ENCODE results near the gene PXYLP1. TPM values are rescaled to one million over a fixed set of nuclear protein-coding genes. Genes with fewer than 3 reads are reported as not detected.

The PXYLP1 gene
- total RNA-seq, 2 donors from 2014 or later, result 7.5 to 14.5 TPM

- Histone ChIP-seq H3K36me3 (peaks cover 5% of the 10 kb centered on the region), H3K4me1 (peaks cover 0 to 12% of the 10 kb centered on the region in 2 donors), H3K9me3 (no peaks in the 10 kb centered on the region), H3K27me3 (no peaks in the 10 kb centered on the region), H3K4me3 (no peak overlapping the region), H3K27ac (peak overlapping the region in 1 of 2 donors; percentile 2)
- TF ChIP-seq, protein P1, sequence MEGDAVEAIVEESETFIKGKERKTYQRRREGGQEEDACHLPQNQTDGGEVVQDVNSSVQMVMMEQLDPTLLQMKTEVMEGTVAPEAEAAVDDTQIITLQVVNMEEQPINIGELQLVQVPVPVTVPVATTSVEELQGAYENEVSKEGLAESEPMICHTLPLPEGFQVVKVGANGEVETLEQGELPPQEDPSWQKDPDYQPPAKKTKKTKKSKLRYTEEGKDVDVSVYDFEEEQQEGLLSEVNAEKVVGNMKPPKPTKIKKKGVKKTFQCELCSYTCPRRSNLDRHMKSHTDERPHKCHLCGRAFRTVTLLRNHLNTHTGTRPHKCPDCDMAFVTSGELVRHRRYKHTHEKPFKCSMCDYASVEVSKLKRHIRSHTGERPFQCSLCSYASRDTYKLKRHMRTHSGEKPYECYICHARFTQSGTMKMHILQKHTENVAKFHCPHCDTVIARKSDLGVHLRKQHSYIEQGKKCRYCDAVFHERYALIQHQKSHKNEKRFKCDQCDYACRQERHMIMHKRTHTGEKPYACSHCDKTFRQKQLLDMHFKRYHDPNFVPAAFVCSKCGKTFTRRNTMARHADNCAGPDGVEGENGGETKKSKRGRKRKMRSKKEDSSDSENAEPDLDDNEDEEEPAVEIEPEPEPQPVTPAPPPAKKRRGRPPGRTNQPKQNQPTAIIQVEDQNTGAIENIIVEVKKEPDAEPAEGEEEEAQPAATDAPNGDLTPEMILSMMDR (IDR thresholded peaks at IDR 0.05), result peak; percentile 38 to 73
- DNase-seq (ENCODE audit: low spot score), result peak; percentile 54
Observed at GRCh38 chr3:141279077-141279967, 47.7 kb downstream of the PXYLP1 start.

GRCh38 chr3:141280086-141280485, 48.5 kb downstream of the PXYLP1 start:
- H3K36me3 ChIP-seq, result peaks cover 5% of the 10 kb centered on the region
- H3K27me3 ChIP-seq, result no peaks in the 10 kb centered on the region
- H3K4me3 ChIP-seq, result no peak overlapping the region
- peak; percentile 23 for DNase-seq (ENCODE audit: low spot score)
- H3K9me3 ChIP-seq, result no peaks in the 10 kb centered on the region
- H3K4me1 ChIP-seq, result peaks cover 0 to 12% of the 10 kb centered on the region in 2 donors
- TF ChIP-seq, protein P1 (IDR thresholded peaks at IDR 0.05), result no peak
- no peak overlapping the region for H3K27ac ChIP-seq

DNA sequence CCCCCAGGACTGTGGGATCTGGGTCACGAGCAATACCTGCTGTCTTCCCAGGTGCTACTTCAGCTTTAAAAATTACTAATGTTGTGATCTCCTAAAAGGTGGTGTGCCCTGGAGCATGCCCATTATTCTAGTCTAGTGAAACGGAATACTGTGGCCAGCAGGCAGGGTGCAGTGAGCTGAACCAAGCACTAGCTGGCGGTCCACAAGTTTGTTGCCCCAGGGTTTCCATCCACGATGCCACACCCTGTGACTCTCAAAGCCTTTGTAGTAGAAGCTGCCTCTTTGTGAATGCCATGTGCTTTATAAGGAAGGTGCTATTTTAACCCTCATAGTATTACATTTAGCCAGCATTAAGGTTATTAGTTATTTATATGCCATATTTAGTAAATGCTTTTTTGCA, 49.1 kb downstream of the PXYLP1 start:
- Histone ChIP-seq H3K9me3 (no peaks in the 10 kb centered on the region), H3K27me3 (no peaks in the 10 kb centered on the region), H3K27ac (no peak overlapping the region), H3K4me3 (no peak overlapping the region), H3K4me1 (peaks cover 0 to 12% of the 10 kb centered on the region in 2 donors), H3K36me3 (peaks cover 5% of the 10 kb centered on the region)
- peak; percentile 5 for DNase-seq (ENCODE audit: low spot score)
- TF ChIP-seq, protein P1 (IDR thresholded peaks at IDR 0.05), result no peak

- Histone ChIP-seq H3K36me3 (peaks cover 19% of the 10 kb centered on the region), H3K9me3 (no peaks in the 10 kb centered on the region), H3K4me3 (no peak overlapping the region), H3K27ac (no peak overlapping the region), H3K4me1 (no peaks in the 10 kb centered on the region), H3K27me3 (no peaks in the 10 kb centered on the region)
- TF ChIP-seq, protein P1 (IDR thresholded peaks at IDR 0.05), result no peak
- no peak for DNase-seq (ENCODE audit: low spot score)
Observed at GRCh38 chr3:141285570-141285969, 53.9 kb downstream of the PXYLP1 start.

DNA sequence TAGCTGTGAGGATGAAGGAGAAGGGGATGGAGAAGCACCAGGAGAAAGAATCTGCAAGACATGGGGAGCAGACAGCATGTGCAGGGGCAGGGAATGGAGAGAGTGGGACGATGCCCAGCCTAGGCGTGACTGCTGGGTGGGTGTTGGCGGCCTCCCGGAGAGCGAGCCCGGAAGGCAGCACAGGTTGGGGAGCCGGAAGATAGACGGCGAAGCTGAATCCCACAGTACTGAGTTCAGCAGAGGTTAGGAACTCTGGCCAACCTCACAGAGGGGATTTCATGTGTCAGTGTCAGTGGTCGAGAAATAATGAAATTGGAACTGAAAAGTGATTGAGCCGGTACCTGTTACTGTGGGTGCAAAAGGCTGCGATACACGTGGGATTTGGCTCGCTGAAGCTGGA, 55.2 kb downstream of the PXYLP1 start:
- no peak overlapping the region for H3K27ac ChIP-seq
- no peaks in the 10 kb centered on the region for H3K27me3 ChIP-seq
- no peaks in the 10 kb centered on the region for H3K9me3 ChIP-seq
- TF ChIP-seq, protein P1 (IDR thresholded peaks at IDR 0.05), result no peak
- peak; percentile 21 for DNase-seq (ENCODE audit: low spot score)
- H3K4me3 ChIP-seq, result no peak overlapping the region
- H3K36me3 ChIP-seq, result peaks cover 14% of the 10 kb centered on the region
- peaks cover 0 to 7% of the 10 kb centered on the region in 2 donors for H3K4me1 ChIP-seq
